Inferior parietal cortex (tissue), 1 donor: ENCODE data around the gene FBXL14.
A peak's percentile ranks its signal among the peaks of the same experiment; 100 is the strongest.
"Not testable (repeated sequence)": the region's sequence is repeated elsewhere in the genome, so short reads cannot be mapped to it uniquely, and the experiment has no call there.

ENCODE experiments used
- DNase-seq: peaks from one replicate; pipeline ENCODE4 v3.0.0-alpha.2; 2016; ENCODE audit errors: extremely low spot score

FBXL14 gene

DNA sequence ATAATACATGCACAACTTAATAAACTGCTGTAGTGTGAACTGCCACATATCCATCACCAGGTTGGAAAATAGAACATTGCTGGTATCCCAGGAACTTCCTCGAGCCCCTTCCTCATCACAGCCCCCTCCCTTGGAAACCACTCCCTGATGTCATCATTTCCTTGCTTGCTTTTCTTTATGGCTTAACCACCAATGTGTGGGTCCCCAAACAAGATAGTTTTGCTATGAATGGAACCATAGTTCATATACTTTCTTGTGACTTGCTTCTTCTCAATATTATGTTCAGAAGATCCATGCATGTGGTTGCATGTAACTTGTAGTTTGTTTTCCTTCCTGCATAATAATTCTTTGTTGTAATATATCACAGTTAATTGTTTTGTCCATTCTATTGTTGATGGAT is 25.7 kb upstream of the FBXL14 start:
- no peak for DNase-seq

DNA sequence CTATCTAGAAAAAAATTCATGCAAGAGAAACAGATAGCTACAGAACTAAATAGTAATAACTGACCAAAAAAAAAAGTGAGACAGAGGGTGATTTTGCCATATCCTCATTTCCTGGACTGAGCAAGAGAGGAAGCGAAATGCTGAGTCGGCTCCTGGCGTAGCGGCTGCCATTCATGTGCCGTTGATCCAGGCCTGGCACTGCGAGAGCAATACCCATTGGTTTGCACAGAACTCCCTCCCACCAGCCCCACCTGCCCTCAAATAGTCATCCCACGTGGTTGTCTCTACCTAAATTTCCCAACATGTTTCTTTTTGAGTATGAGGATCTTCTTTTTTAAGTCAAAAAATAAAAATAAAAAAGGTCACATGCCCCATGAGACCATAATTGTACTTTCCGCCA is 25.2 kb upstream of the FBXL14 start:
- DNase-seq: no peak

DNA sequence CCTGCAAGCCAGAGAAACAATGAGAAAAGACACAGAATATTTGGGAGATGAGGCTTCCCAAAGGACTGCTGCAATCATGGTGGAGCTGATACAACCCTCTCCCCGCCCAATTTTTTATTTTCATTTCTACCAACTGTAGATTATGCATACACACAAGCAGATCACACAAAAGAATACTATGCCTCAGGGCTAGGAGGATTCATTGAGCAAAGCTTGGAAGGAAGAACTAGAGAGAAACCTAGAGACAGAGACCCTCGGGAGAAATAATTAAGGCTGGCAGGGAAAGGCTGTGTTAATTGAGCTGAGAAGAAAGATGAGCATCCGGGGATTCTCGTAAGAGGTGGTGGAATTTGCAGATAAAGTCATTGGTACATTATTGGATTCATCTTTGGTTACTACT is 24.8 kb upstream of the FBXL14 start:
- DNase-seq: no peak

DNA sequence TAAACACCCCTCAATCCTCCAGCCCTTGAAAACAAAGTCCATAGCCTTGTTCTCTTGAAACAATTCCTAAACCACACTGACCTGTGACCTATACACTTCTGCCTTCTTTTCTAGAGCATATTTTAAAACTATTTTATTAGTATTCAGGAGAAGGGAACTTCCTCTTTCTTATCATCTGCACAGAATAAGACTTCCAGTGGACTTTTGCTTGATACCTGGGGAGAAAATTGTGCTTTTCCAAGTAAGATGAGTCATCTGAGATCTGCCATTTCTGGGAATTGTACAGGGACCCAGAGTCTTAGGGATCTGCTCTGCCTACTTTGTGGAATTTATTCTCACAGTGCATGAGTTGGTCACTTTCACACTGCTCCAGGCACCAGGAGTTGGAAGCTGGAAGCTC is 24.1 kb upstream of the FBXL14 start:
- no peak for DNase-seq

- no peak for DNase-seq
These were observed 22.1 kb upstream of the FBXL14 start for GRCh38 chr12:1616233-1617066.

GRCh38 chr12:1614360-1614759 is 20.0 kb upstream of the FBXL14 start:
- no peak for DNase-seq

DNA sequence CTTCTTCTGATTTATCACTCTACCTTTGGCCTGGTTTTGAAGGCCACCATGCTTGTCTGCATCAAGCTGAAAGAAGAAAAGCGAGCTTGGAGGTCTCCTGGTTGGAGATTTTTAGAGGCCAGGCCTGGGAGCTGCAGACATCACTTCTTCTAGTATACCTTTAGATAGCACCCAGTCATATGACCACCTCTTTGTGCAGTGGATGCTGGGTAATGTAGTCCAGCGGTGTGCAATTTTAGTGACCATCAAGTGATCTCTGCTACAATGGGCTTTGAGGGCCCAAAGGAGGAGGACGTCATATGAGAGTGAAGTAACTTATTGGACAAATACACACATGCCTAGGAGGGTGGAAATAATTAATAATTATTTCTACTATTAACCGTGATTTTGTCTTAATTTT is 19.5 kb upstream of the FBXL14 start:
- DNase-seq: no peak

DNA sequence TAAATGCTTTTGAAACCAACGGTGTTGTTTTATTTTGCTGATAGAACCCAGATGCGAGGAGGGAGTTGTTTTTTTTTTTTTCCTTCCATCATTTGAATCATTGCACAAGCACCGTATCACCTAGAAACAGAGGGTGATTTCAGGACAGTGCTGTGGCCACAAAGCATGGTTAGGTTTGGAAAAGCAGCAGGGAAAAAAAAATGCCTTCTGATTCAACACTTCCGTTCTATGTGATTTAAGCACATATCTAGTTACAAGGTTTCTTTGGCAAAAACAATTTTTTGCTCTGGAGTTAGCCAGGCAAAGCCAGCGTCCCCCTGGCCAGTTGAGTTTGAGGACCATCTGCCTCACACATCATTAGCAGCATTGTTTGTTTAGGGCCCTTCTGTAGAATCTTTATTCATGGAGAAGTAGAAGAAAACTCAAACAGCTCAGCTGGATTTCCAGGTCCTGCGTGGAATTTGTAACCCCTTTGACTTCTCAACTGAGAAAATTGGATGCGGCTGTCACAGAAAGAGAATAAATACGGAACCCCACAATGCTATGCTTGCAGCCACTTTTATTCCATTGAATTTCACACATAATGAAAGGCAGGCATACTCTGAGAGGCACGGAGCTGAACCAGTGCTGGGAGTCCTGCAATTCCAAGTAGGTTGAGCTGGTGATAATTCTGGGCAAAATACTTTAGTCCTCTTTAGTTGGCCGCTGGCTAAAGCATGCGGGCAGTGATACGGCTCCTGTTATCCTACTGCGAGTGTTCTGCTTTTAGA is 17.6 kb upstream of the FBXL14 start:
- no peak for DNase-seq

GRCh38 chr12:1610072-1610643 is 15.8 kb upstream of the FBXL14 start:
- no peak for DNase-seq

DNA sequence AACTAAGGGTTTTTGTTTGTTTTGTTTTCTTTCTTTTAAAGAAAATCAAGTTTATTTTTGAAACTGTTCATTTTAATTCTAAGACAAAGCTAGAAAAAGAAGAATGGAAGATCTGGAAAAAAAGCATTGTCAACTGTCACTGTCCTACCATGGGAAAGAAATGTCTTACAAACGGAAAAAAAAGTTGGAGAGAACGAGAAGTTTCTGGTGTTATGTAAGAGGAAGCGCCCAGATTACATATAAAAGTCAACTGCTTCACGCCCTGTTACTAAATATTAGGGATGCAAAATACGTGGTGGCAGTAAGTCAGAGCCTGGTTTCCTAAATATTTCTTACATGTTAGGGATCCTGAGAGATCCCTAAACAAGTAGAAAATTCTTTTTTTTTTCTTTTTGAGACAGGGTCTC is 14.3 kb upstream of the FBXL14 start:
- no peak for DNase-seq

DNA sequence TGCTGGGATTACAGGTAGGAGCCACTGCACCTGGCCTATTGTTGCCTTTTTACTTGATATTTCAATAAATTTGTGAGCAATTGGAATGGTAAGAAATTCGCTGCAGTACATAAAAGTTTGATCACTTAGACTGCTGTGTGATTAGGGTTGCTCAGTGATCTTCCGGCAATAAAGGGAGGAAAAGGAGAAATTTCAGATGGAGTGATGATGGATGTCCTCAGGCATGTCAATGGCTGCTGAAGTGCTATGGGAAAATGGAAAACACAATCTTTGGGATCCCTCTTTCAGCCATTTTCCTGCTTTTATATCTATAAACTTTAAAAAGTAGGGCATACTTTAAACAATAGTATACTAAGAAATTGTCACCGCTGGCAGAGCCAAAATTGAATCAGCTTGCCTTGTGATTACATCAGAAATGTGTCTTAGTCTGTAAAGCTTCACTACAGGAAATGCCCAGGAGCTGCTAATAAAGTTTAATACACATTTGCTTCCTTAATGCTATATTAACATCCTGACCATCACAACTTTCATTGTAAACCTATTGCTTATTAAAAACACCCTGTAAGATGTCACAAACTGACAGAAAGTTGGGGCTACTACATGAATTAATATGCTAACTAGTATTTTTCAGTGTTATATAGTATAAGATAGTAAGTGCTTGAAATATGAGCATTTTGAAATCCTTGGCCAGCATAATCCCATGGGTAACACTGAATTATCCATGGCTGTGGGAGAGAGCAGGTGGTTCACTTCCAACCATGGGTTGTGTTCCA is 13.7 kb upstream of the FBXL14 start:
- DNase-seq: no peak

- peak; percentile 61 for DNase-seq
These were observed 11.7 kb upstream of the FBXL14 start for GRCh38 chr12:1606021-1606622.

DNA sequence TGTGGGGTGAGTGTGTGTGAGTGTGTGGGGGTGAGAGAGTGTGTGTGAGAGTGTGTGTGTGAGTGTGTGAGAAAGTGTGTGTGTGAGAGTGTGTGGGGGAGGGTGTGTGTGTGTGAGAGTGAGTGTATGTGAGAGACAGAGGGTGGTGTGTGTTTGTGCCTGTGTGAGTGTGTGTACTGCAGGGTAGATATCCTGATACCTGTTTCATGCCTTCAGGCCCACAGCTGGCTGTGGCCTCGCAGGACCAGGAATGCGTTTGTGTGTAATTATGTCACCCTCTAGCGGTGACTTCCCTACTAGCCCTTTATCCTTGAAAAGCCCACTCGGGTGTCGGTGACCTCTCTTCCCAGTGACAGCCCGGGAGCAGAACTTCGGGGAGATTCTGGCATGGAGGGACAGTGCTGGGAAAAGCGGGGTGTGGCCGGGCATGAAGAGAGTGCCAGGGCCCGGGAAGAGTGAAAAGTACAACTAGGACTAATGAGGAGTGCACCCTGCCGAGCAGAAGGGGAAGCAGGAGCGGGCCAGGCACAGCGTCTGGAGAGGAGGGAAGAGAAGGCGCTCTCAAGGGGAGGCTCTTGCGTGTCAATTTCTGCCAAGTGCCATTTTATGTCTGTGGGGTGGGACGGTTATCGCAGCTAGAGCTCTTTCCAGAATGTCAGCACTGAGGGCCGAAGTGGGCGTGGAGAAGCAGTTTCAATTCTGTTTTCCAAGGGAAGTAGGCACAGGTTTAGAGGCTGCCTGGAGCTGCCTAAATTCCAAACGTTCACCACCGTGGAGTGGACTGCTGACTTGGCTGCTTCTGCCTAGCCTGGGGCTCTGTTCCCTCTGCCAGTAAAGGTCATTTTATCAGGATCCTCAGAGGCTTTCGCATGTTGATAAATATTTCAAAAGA is 11.0 kb upstream of the FBXL14 start:
- DNase-seq: peak; percentile 91

GRCh38 chr12:1604464-1604863 is 10.1 kb upstream of the FBXL14 start:
- no peak for DNase-seq

DNA sequence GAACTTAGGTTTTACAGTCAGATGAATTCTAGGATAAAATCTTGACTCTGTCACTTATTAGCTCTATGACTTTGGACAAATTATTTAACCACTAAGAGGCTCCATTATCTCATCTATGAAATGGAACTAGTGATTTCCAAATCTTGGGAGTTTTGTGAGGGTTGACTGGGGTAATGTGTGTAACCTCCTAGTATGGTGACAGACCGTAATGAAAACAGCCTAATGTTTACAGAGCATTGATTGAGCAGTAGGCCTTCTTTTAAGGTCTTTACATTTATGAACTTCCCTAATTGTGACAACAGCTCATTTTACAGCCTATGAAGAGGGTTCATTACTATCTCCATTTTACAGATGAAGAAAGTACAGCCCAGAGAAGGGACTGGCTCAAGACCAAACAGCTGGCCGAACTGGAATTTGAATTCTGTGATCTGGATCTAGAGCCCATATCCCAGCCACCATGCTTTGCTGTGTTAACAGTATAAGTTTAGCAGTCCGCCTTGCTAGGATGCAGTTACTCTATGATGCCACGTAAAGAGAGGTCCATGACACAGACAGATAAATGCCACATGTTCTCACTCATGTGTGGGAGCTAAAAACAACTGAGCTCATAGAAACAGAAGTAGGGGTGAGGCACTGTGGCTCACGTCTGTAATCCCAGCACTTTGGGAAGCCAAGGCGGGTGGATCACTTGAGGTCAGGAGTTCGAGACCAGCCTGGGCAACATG is 9.1 kb upstream of the FBXL14 start:
- DNase-seq: no peak

DNA sequence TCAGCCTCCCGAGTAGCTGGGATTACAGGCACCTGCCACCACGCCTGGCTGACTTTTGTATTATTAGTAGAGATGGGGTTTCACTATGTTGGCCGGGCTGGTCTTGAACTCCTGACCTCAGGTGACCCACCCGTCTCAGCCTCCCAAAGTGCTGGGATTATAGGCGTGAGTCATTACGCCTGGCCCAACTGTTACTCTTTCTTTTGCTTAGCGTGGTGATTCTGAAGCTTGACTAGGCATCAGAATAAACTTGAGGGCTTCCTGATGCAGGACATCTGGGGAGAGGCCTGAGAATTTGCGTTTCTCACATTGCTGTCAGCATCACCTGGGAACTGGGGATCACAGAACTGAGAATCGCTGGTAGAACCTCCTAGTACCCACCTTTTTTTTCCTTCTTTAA is 8.3 kb upstream of the FBXL14 start:
- DNase-seq: not testable (repeated sequence)

DNA sequence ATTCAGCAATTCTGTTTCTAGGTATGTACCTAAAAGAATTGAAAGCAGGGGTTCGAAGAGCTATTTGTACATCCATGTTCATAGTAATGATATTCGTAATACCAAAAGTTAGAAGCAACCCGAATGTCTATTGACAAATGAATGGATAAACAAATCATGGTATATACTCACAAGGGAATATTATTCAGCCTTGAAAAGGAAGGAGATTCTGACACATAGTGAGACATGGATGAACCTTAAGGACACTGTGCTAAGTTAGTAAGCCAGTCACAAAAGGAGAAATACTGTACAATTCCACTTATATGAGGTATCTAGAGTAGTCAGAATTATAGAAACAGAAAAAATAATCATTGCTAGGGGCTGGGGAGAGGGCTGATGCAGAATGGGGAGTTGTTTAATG is 4.4 kb upstream of the FBXL14 start:
- no peak for DNase-seq

- no peak for DNase-seq
These were observed 1.4 kb upstream of the FBXL14 start for GRCh38 chr12:1595690-1596347.

GRCh38 chr12:1595026-1595561 is 713 bp upstream of the FBXL14 start:
- DNase-seq: peak; percentile 77
